A172 (cell line): Measurements from ENCODE around the gene CCR7. TPM values are rescaled to one million over a fixed set of nuclear protein-coding genes. Genes with fewer than 3 reads are reported as not detected.
"Not testable (repeated sequence)": the region's sequence is repeated elsewhere in the genome, so short reads cannot be mapped to it uniquely, and the experiment has no call there.

Experiments used
- DNase-seq: peaks from one replicate; pipeline ENCODE4 v3.0.0-alpha.2; 2015; ENCODE audit warnings: low spot score
- total RNA-seq: library from RNA; depleted of rRNA; stranded (reverse); fragments of >200 nt; shearing (Covaris generic); gene quantifications from 2 replicates; pipeline ENCODE4 v1.2.3, GENCODE V29; 2014

CCR7 gene
- total RNA-seq, 1 experiment from 2014 or later, result not detected

DNA sequence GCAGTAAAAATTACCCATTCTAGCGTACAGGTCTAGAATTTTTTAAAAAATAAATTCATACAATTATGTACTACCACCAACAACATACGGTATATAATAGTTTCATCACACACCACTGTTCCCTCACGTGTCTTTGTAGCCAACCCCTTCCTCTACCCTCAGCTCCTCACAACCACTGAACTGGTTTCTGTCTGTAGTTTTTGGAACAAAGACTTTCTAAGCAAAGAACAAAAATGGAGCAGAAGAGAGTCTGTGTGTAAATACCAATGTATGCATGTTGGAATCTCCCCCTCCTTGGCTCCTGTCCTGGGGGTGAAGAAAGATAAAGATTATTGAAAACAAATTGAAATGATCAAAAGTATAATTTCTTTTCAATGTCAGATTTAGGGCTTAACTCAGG is 31.9 kb upstream of the CCR7 start:
- no peak for DNase-seq

DNA sequence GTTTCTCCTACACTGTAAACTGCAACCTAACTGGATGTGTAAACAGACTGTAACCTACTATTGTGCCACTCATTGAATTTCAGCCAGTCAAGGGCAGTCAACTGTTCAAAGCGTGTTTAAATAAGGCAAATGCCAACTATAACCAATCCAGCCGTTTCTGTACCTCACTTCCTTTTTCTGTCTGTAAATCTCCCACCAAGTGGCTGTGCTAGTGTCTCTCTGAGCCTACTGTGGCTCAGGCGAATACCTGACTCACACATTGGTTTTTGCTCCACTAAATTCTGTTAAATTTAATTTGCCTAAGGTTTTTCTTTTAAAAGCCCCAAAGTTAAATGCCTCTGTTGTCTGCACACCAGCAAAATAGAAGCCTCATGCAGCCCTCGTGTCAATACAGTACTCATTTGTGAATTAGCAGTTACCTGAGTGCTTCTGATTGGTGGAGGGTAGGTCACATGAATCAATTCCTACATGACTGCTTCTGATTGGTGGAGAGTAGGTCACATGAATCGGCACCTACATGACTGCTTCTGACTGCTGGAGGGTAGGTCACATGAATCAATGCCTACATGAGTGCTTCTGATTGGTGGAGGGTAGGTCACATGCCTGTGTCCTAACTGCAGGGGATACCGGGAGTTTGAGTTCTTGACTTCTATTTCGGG is 31.1 kb upstream of the CCR7 start:
- peak; percentile 96 for DNase-seq

DNA sequence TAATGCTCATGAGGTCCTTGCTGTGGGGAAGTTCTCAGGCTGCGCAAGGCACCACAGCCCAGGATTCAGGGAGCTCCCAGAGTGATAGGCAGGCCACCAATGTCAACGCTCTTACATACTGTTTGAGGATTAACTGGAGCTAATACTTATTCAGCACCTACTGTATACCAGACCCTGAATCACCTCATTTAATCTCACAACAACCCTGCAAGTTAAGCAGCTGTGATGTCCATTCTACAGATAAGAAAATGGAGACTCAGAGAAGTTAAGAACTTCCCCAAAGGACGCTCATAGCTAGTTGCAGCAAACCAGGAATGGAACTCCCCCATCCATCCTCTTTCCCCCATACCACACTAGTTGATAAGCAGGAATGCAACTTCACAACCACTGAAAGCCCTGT is 25.5 kb upstream of the CCR7 start:
- no peak for DNase-seq

DNA sequence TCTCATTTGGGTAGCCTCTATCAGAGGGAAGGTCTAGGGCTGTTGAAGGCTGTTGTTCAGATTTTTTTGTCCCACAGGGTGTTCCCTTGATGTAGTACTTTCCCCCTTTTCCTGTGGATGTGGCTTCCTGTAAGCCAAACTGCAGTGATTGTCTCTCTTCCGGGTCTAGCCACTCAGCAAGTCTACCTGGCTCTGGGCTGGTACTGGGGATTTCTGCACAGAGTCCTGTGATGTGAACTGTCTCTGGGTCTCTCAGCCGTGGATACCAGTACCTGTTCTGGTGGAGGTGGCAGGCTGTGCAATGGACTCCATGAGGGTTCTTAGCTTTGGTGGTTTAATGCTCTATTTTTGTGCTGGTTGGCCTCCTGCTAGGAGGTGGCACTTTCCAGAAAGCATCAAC is 23.3 kb upstream of the CCR7 start:
- no peak for DNase-seq

GRCh38 chr17:40586264-40586663 is 21.0 kb upstream of the CCR7 start:
- not testable (repeated sequence) for DNase-seq

- not testable (repeated sequence) for DNase-seq
Observed at GRCh38 chr17:40584950-40585349, 19.7 kb upstream of the CCR7 start.

GRCh38 chr17:40582328-40582901 is 17.1 kb upstream of the CCR7 start:
- no peak for DNase-seq

- DNase-seq, result no peak
Observed at GRCh38 chr17:40580140-40580539, 14.9 kb upstream of the CCR7 start.

DNA sequence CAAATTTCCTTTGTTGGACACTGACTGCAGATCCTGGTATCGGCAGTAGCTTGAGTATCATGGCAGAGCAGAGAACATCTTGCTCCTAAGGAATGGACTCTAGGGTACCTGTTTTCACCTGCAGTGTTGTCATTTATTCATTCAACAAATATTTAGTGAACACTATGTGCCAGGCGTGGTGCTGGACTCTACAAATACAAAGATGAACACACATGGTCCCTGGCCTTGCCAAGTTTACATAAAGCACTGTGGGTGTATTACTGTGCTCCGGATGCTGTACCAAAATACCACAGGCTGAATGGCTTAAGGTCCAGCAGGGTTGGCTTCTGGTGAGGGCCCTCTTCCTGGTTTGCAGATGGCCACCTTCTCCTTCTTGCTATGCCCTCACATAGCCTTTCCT is 14.2 kb upstream of the CCR7 start:
- DNase-seq, result no peak

DNA sequence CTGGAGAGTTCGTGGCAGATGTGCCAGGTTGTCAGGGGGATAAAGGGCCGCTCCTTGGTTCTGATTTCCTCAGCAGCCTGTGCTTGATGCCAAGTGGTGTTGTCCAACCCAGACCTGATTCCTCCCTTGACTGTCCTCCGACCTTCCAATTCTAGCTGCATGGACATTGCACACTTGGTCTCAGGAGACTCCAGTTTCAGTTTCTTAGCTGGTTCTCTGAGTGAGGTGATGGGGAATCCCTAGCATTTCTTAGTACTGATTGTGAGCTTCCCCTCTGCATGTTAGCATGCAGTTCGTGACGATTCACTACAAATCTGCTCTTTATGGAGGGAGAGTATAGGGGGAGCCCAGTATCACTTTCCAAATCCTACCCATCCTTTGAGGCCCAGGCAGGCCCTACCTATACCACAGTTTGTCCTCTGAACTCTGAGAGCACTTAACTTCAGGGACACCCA is 12.4 kb upstream of the CCR7 start:
- no peak for DNase-seq

GRCh38 chr17:40576113-40576740 is 11.0 kb upstream of the CCR7 start:
- DNase-seq, result no peak

- DNase-seq, result no peak
Observed at GRCh38 chr17:40574292-40574691, 9.0 kb upstream of the CCR7 start.

- DNase-seq, result not testable (repeated sequence)
Observed at GRCh38 chr17:40572245-40572993, 7.1 kb upstream of the CCR7 start.

- no peak for DNase-seq
Observed at GRCh38 chr17:40568074-40568836, 3.0 kb upstream of the CCR7 start.

- DNase-seq, result no peak
Observed at GRCh38 chr17:40567377-40567776, 2.1 kb upstream of the CCR7 start.

DNA sequence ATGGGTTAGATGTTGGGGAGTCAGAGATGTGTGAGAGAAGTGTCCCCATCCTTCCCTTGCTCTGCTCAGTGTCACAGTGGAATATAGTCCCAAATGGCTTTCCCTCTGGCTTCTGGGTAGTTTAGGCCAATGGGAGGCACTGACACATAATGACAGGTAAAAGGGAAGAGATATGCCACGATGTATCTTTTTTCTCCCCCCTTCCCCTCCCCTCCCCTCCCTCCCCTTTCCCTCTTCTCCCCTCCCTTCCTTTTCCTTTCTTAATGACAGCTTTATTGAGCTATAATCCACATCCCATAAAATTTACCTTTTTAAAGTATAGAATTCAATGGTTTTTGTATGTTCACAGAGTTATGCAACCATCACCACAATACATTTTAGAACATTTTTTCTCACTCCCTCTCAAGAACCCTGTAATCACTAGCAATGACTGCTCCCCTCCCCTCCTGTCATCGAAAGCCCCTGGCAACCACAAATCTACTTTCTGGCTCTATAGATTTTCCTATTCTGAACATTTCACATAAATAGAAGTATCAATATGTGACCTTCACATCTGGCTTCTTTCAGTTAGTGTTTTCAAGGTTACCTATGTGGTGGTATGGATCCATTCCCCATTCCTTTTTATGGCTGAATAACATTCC is 617 bp upstream of the CCR7 start:
- no peak for DNase-seq

- DNase-seq, result no peak
Observed at GRCh38 chr17:40564195-40564882, 933 bp downstream of the CCR7 start.

- no peak for DNase-seq
Observed at GRCh38 chr17:40563220-40564052, 1.8 kb downstream of the CCR7 start.

DNA sequence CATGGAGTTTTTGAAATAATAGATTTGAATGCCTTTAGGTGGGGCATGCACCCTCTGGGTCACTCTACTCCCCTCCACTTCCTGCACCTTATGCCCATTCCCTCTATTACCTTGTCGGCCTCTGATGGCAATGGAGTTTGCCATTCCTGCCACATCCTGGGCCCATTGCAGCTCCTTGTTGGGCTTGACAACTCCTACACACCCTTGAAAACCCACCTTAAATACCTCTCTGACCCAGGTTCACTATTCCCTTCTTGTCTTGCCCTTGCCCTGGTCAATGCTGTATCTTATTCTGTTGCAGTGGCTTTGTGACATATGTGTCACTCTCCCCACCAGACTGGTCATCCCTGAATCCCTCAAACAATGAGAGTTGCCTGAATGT is 2.4 kb downstream of the CCR7 start:
- DNase-seq, result no peak
